ENCODE results near the gene ITPR2. TPM values are rescaled to one million over a fixed set of nuclear protein-coding genes. Genes with fewer than 3 reads are reported as not detected.
"Not testable (repeated sequence)": the region's sequence is repeated elsewhere in the genome, so short reads cannot be mapped to it uniquely, and the experiment has no call there.

Gene ITPR2
- total RNA-seq, 2 donors from 2014 or later, result 52.9 to 54.5 TPM

GRCh38 chr12:26523708-26524150 lies 309.3 kb downstream of the ITPR2 start:
- DNase-seq, result no peak
- no peak overlapping the region for H3K4me3 Mint-ChIP-seq
- H3K36me3 Mint-ChIP-seq (ENCODE audit: low read depth), result peaks cover under 1% of the 10 kb centered on the region

DNA sequence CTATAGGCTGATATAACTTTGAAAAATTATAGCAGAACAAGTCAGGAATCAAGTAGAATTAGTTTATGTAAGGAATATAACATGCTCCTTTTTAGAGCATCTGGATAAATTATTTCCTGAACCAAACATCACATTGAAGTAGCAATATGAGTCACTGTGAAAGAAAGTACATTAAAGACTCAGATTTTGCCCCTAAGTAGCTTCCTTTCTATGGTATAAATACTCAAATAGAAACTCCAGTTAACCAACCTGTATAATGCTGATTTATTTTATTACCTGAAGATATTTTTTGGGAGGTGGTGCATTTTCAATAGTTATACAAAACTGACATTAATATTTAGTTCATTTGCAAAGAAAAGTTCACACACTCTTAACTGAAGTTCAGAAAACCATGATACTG lies 312.1 kb downstream of the ITPR2 start:
- peaks cover 5% of the 10 kb centered on the region for H3K36me3 Mint-ChIP-seq (ENCODE audit: low read depth)
- ATAC-seq (no peak), DNase-seq (no peak)
- no peaks in the 10 kb centered on the region for H3K27me3 Mint-ChIP-seq
- no peak overlapping the region for H3K27ac Mint-ChIP-seq
- no peak overlapping the region for H3K4me3 Mint-ChIP-seq
- no peaks in the 10 kb centered on the region for H3K9me3 ChIP-seq (ENCODE audit: control insufficient read depth, low read length, poor library complexity, severe bottlenecking)
- peaks cover 5% of the 10 kb centered on the region for H3K4me1 Mint-ChIP-seq

More at GRCh38 chr12:26523708-26524150, 309.3 kb downstream of the ITPR2 start:
- no peaks in the 10 kb centered on the region for H3K9me3 ChIP-seq (ENCODE audit: control insufficient read depth, low read length, poor library complexity, severe bottlenecking)
- no peak for ATAC-seq
- no peak overlapping the region for H3K27ac Mint-ChIP-seq
- peaks cover 3% of the 10 kb centered on the region for H3K4me1 Mint-ChIP-seq
- no peaks in the 10 kb centered on the region for H3K27me3 Mint-ChIP-seq

GRCh38 chr12:26520109-26520508 lies 312.9 kb downstream of the ITPR2 start:
- Mint-ChIP-seq H3K4me3 (no peak overlapping the region), H3K27ac (no peak overlapping the region), H3K4me1 (peaks cover 5% of the 10 kb centered on the region), H3K27me3 (no peaks in the 10 kb centered on the region), H3K36me3 (ENCODE audit: low read depth) (peaks cover 5% of the 10 kb centered on the region)
- no peaks in the 10 kb centered on the region for H3K9me3 ChIP-seq (ENCODE audit: control insufficient read depth, low read length, poor library complexity, severe bottlenecking)
- no peak for DNase-seq
- ATAC-seq, result no peak

- no peaks in the 10 kb centered on the region for H3K9me3 ChIP-seq (ENCODE audit: control insufficient read depth, low read length, poor library complexity, severe bottlenecking)
- Mint-ChIP-seq H3K36me3 (ENCODE audit: low read depth) (peaks cover 5% of the 10 kb centered on the region), H3K4me1 (peaks cover 5% of the 10 kb centered on the region), H3K4me3 (no peak overlapping the region), H3K27ac (no peak overlapping the region), H3K27me3 (no peaks in the 10 kb centered on the region)
- DNase-seq, result no peak
- no peak for ATAC-seq
These were observed 313.5 kb downstream of the ITPR2 start for GRCh38 chr12:26519462-26519861.

DNA sequence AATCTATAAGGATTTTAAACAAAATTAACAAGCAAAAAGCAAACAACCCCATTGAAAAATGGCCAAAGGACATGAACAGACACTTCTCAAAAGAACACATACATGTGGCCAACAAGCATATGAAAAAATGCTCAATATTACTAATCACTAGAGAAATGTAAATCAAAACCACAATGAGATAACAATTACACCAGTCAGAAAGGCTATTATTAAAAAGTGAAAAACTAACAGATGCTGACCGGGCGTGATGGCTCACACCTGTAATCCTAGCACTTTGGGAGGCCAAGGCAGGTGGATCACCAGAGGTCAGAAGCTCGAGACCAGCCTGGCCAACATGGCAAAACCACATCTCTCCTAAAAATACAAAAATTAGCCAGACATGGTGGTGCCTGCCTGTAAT lies 315.7 kb downstream of the ITPR2 start:
- DNase-seq; H3K27me3 Mint-ChIP-seq; H3K9me3 ChIP-seq (ENCODE audit: control insufficient read depth, low read length, poor library complexity, severe bottlenecking); H3K27ac Mint-ChIP-seq; H3K4me1 Mint-ChIP-seq; H3K4me3 Mint-ChIP-seq; ATAC-seq; H3K36me3 Mint-ChIP-seq (ENCODE audit: low read depth): not testable (repeated sequence)

GRCh38 chr12:26514364-26514763 lies 318.6 kb downstream of the ITPR2 start:
- Mint-ChIP-seq H3K4me3 (no peak overlapping the region), H3K27me3 (no peaks in the 10 kb centered on the region), H3K27ac (no peak overlapping the region), H3K36me3 (ENCODE audit: low read depth) (peaks cover 5% of the 10 kb centered on the region), H3K4me1 (peaks cover 6% of the 10 kb centered on the region)
- DNase-seq, result no peak
- no peaks in the 10 kb centered on the region for H3K9me3 ChIP-seq (ENCODE audit: control insufficient read depth, low read length, poor library complexity, severe bottlenecking)
- ATAC-seq, result no peak

DNA sequence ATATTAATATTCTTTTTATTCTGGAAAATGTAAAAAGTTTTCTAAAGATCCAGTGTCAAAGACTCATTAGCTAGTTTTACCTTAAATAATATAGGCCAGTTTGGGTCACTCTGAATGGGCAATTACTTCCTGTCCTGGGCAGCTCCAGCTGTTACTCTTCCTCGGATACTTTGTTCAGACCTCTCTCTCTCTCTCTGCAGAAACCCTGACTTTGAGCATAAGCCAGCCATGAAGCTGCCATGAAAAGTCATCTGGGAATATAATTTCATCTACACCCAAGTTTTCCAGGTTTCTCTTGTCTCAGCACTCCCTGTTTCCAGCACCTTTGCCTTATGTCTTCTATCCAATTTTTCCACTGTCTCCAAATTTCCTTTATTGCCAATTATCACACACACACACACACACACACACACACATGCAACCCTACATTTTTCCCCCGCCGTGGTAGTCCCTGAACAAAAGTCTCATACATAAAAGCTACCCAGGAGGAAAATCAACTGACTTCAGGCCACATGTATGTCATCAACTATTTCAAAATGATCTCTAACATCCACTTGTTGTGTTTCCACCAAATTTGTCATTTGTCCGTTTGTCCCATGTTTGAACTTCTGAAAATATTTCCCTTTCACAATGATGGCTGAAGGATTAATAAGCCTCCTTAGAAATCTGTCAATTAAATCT lies 319.5 kb downstream of the ITPR2 start:
- H3K9me3 ChIP-seq (ENCODE audit: control insufficient read depth, low read length, poor library complexity, severe bottlenecking), result no peaks in the 10 kb centered on the region
- Mint-ChIP-seq H3K27ac (no peak overlapping the region), H3K36me3 (ENCODE audit: low read depth) (peaks cover 5% of the 10 kb centered on the region), H3K4me3 (no peak overlapping the region), H3K4me1 (peaks cover 6% of the 10 kb centered on the region), H3K27me3 (no peaks in the 10 kb centered on the region)
- DNase-seq (no peak), ATAC-seq (no peak)

GRCh38 chr12:26512213-26512612 lies 320.8 kb downstream of the ITPR2 start:
- peaks cover 3% of the 10 kb centered on the region for H3K36me3 Mint-ChIP-seq (ENCODE audit: low read depth)
- no peak for ATAC-seq
- no peak overlapping the region for H3K4me3 Mint-ChIP-seq
- no peak overlapping the region for H3K27ac Mint-ChIP-seq
- no peaks in the 10 kb centered on the region for H3K9me3 ChIP-seq (ENCODE audit: control insufficient read depth, low read length, poor library complexity, severe bottlenecking)
- DNase-seq, result no peak
- peaks cover 6% of the 10 kb centered on the region for H3K4me1 Mint-ChIP-seq
- H3K27me3 Mint-ChIP-seq, result no peaks in the 10 kb centered on the region

DNA sequence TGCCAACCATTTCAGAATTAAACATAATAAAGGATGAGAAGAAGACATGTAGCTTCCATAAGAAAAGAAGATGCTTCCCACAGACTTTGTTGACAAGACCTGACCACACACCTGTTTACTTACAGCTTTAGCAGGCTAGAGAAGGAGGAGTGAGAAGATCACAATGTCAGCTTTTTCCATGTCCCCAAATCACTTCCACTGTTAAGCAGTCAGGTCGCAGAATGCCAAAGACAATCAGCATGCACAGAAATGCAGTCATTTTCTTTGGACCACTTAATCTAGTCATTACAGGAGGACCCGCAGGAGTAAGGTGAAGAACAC lies 322.7 kb downstream of the ITPR2 start:
- ATAC-seq, result no peak
- H3K4me1 Mint-ChIP-seq, result peaks cover 3% of the 10 kb centered on the region

GRCh38 chr12:26507613-26508012 lies 325.4 kb downstream of the ITPR2 start:
- DNase-seq (no peak), ATAC-seq (no peak)
- Mint-ChIP-seq H3K27me3 (no peaks in the 10 kb centered on the region), H3K4me1 (peaks cover 3% of the 10 kb centered on the region), H3K4me3 (no peak overlapping the region), H3K27ac (no peak overlapping the region), H3K36me3 (ENCODE audit: low read depth) (peaks cover 3% of the 10 kb centered on the region)
- H3K9me3 ChIP-seq (ENCODE audit: control insufficient read depth, low read length, poor library complexity, severe bottlenecking), result no peaks in the 10 kb centered on the region

More for the DNA sequence above, 322.7 kb downstream of the ITPR2 start:
- Mint-ChIP-seq H3K27ac (no peak overlapping the region), H3K4me3 (no peak overlapping the region), H3K27me3 (no peaks in the 10 kb centered on the region), H3K36me3 (ENCODE audit: low read depth) (peaks cover under 1% of the 10 kb centered on the region)
- DNase-seq, result no peak
- H3K9me3 ChIP-seq (ENCODE audit: control insufficient read depth, low read length, poor library complexity, severe bottlenecking), result no peaks in the 10 kb centered on the region

- Mint-ChIP-seq H3K27me3 (no peaks in the 10 kb centered on the region), H3K4me3 (no peak overlapping the region), H3K36me3 (ENCODE audit: low read depth) (peaks cover under 1% of the 10 kb centered on the region), H3K27ac (no peak overlapping the region), H3K4me1 (no peaks in the 10 kb centered on the region)
- no peak for ATAC-seq
- no peaks in the 10 kb centered on the region for H3K9me3 ChIP-seq (ENCODE audit: control insufficient read depth, low read length, poor library complexity, severe bottlenecking)
- DNase-seq, result no peak
These were observed 332.9 kb downstream of the ITPR2 start for GRCh38 chr12:26499979-26500640.

- DNase-seq (no peak), ATAC-seq (no peak)
- Mint-ChIP-seq H3K4me1 (no peaks in the 10 kb centered on the region), H3K36me3 (ENCODE audit: low read depth) (peaks cover 9% of the 10 kb centered on the region), H3K27me3 (no peaks in the 10 kb centered on the region), H3K27ac (no peak overlapping the region), H3K4me3 (no peak overlapping the region)
- H3K9me3 ChIP-seq (ENCODE audit: control insufficient read depth, low read length, poor library complexity, severe bottlenecking), result no peaks in the 10 kb centered on the region
These were observed 336.8 kb downstream of the ITPR2 start for GRCh38 chr12:26496170-26496569.

DNA sequence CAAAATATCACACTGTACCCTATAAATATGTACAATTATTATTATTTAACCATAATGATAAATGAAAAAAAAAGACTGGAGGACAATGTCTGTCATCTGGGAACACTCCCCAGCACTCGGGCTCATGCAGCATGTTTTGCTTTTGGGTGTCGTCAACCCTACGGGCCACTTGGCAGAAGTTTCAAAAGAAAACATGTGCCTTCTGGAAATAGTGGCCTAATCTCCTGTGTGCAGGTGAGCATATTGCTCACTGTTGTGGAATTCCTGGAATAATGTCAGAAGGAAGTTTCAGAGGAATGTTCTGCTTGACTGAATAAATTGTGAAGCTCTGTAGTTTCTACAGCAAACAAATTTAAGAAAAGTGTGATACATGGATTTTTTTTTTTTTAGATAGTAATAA lies 339.3 kb downstream of the ITPR2 start:
- Mint-ChIP-seq H3K4me3 (no peak overlapping the region), H3K36me3 (ENCODE audit: low read depth) (peaks cover 16% of the 10 kb centered on the region), H3K27ac (no peak overlapping the region), H3K27me3 (no peaks in the 10 kb centered on the region), H3K4me1 (peaks cover 2% of the 10 kb centered on the region)
- ATAC-seq, result no peak
- no peaks in the 10 kb centered on the region for H3K9me3 ChIP-seq (ENCODE audit: control insufficient read depth, low read length, poor library complexity, severe bottlenecking)
- no peak for DNase-seq

- no peak for ATAC-seq
- H3K4me1 Mint-ChIP-seq, result peaks cover 2% of the 10 kb centered on the region
- peaks cover 16% of the 10 kb centered on the region for H3K36me3 Mint-ChIP-seq (ENCODE audit: low read depth)
- H3K27me3 Mint-ChIP-seq, result no peaks in the 10 kb centered on the region
- H3K27ac Mint-ChIP-seq, result no peak overlapping the region
- no peak for DNase-seq
- H3K4me3 Mint-ChIP-seq, result no peak overlapping the region
- H3K9me3 ChIP-seq (ENCODE audit: control insufficient read depth, low read length, poor library complexity, severe bottlenecking), result no peaks in the 10 kb centered on the region
These were observed 340.6 kb downstream of the ITPR2 start for GRCh38 chr12:26492406-26492805.

All from T-helper 17 cell (primary cell).